ENCODE measurements around the gene EPN2.

The EPN2 gene

DNA sequence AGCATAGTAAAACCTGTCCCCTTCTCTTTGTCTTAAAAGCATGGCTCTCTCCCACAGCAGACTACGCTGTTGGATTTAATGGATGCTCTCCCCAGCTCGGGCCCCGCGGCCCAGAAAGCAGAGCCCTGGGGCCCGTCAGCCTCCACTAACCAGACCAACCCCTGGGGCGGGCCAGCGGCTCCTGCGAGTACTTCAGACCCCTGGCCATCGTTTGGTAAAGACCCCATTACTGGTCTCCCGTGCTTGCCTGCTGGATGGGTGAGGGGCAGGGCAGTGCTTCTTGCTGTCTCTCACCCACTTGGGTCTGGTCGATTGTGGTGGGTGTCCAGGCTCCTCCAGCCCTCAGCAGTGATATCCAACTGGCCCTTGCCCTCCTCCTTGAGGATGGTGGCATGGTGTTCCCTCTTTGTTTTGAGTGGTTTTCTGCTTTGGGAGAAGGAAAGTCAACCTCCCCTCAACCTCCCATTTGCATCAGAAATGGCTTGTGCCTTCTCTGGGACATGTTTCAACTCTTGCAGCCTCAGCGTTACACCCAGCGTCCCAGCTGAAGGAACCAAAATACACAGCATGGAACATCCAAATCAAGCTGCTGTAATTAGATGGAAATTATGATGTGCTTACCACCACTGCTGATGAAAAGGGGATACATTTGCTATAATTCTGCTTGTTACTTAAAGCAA is 76.0 kb downstream of the EPN2 start:
- DNase-seq, result no peak

- no peak for DNase-seq
These were observed 76.8 kb downstream of the EPN2 start for GRCh38 chr17:19313746-19314651.

- no peak for DNase-seq
These were observed 77.9 kb downstream of the EPN2 start for GRCh38 chr17:19315104-19315503.

DNA sequence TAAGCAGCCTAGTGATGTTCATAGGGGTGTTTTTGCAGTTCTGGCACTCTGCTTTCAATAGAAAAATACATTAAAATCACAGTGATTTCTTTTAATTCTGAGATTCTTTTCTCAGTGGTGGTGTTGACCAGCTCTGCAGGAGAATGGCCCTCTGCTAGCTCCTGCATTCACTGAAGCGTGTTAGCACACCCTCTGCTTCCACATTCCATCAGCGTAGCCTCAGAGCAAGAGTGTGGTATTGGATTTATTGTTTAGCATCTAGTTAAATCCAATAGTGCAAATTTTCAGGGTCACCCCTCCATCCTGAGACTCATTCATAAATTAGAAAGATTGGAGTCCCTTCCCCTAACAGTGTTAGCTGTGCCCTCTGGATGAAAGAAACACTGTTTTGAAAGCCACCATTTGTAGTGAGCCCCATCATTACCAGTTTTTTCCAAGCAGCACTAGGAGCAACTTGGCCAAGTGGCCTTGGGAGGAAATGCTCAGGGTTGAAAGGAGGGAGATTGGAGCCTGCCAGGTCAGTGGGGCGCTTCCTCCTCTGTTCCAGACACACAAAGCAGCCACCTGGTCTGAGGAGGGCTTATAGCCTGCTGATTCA is 79.7 kb downstream of the EPN2 start:
- DNase-seq, result no peak

DNA sequence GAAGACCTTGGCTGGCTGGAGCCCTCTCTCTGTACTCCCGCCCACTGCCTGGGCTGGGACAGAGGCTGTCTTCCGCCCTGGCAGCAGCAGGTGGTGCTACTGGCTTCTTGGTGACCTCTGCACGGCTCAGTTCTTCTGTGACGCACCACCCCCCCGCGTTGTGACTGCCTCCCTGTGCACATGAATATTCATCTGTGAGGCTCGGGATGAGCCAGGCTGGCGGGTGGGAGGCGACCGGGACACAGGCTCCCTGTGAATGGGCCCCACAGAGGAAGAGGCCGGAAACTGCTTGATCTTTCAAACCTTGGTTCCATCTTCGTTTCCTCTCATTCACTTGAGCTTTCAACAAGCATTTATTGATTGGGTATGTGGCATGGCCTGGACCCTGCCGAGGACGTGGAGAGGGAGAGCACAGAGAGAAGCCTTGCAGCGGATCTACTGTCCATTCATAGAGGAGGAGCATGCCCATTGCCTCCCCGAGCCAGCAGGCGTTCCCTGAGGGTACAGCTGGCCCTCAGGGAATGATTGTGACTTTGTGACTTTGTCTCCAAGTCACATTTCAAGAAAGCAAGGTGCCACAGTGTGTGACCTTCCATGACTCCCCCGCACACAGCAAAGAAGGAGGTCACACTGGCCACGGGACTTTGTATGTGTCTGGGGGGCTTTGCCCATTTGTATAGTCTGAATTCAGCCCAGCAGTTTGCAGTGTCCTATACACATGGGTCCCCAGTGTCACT is 80.4 kb downstream of the EPN2 start:
- DNase-seq, result no peak

GRCh38 chr17:19318611-19319010 is 81.4 kb downstream of the EPN2 start:
- DNase-seq, result no peak

DNA sequence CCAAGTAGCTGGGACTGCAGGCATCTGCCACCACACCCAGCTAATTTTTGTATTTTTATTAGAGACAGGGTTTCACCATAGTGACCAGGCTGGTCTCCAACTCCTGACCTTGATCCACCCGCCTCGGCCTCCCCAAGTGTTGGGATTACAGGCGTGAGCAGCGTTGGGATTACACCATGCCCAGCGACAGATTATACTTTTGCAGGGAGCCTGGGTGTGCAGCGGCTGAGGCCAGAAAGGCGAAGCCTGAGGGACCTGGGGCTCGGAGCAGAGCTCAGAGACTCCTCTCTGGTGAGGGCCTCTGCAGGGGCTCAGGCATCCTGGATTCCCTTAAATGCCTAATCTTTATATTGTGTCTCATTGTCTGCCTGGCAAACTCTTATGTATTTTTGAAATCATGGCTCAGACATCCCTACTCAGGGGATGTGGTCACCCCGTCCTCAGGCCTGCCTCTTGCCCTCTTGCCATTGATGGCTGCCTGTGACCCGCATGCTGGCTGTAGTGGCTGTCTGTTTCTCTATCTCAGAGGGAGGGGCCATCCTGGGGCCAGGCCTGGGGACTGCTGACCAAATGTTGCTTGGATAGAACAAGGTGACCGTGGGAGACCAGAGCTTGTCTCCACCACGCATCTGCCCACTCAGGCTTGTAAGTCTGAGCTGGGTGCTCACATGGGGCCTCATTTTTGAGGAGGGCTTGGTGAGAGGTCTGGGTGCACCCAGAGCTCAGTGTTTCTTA is 82.8 kb downstream of the EPN2 start:
- DNase-seq, result no peak

GRCh38 chr17:19320876-19321275 is 83.7 kb downstream of the EPN2 start:
- DNase-seq, result no peak

GRCh38 chr17:19321481-19322128 is 84.4 kb downstream of the EPN2 start:
- DNase-seq, result no peak

GRCh38 chr17:19322129-19322505 is 85.0 kb downstream of the EPN2 start:
- no peak for DNase-seq

- no peak for DNase-seq
These were observed 85.7 kb downstream of the EPN2 start for GRCh38 chr17:19322861-19323260.

DNA sequence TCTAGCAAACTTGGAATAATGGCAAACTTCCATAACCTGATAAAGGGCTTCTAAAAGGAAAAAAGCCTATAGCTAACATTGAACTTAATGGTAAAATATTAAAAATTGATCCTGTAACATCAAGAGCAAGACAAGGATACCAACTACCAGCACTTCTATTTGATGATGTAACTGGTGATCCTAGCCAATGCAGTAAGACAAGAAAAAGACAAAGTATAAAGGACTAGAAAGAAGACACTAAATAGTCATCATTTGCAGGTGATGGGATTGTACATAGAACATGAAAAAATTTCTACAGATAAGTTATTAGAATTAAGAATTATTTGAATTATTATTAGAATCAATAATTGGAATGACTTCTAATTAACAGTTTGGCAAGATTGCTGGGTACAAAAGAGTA is 88.4 kb downstream of the EPN2 start:
- DNase-seq, result no peak

- DNase-seq, result no peak
These were observed 90.0 kb downstream of the EPN2 start for GRCh38 chr17:19327031-19327783.

DNA sequence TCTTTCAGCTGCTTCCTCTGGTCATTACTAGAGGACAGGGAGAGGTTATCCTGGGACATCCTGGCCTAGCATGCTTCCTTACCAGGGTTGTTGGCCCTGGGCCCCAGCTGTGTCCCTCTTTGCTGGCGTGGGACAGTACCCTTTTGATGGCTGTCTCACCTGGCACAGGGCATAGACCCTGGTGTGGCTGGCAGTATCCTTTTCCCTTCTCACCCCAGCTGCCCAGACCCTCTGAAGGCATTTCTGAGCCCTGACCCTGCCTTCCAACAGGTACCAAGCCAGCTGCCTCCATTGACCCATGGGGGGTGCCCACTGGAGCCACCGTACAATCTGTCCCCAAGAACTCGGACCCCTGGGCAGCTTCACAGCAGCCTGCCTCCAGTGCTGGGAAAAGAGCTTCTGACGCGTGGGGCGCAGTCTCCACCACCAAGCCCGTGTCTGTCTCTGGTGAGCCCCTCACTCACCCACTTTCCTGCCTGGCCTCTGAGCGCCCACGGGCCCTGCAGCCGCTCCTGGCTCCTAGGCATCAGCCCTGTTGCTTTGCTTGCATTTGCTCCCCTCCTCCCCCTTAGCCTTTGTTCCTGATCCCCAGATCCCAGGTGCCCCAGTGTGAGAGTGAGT is 91.4 kb downstream of the EPN2 start:
- DNase-seq, result no peak

- DNase-seq, result no peak
These were observed 92.0 kb downstream of the EPN2 start for GRCh38 chr17:19329136-19329535.

- DNase-seq, result no peak
These were observed 92.7 kb downstream of the EPN2 start for GRCh38 chr17:19329839-19330238.

DNA sequence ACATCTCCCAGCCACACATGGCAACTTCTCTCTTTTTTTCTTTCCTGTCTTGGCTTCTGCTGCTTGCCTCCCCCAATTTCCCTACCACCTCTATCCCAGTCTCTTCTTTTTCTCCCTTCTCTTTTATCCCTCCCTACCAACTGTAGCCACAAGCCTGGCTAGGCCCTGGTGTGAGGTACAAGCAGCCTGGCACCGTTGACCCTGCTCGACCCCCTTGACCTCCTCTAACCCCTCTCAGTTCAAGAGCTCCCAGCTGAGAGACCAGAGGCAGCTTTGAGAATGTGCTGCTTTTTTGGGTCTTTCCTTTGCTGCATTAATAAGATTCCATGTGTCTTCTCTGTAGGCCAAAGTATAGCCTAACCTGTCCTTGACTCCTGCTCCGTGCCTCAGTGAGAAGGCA is 93.1 kb downstream of the EPN2 start:
- no peak for DNase-seq

- no peak for DNase-seq
These were observed 94.0 kb downstream of the EPN2 start for GRCh38 chr17:19331134-19331533.

DNA sequence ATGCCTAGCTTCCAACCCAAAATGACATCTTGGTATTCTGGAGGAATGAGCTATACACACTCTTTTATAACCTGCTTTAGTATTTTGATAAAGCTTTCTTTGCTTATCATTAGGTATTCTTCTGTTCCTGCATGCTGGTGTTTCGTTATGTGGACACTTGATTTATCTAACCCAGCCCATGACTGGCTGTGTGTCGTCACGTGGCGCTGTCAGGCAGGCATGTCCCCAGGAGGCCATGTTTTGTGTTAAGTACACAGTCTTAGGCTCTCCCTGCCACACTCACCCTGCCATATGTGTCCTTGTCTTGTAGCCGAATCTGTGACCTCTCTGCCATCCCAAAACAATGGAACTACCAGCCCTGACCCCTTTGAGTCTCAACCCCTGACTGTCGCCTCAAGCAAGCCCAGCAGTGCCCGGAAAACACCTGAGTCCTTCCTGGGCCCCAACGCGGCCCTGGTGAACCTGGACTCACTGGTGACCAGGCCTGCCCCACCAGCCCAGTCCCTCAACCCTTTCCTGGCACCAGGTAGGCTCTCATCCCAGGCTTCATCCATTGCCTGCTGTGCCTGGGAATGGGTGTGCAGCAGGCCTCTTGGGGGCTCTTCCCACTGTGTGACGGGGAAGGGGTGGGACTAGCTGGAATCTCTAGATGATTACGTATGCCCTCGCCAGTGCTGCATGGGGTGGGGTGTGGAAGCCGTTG is 94.5 kb downstream of the EPN2 start:
- no peak for DNase-seq

All from OCI-M1 (cell line).